Endodermal cell (in vitro differentiated cells): ENCODE measurements around the gene PDK4. TPM values are rescaled to one million over a fixed set of nuclear protein-coding genes. Genes with fewer than 3 reads are reported as not detected.

Experiments used
- DNase-seq: peaks from one replicate; pipeline ENCODE4 v3.0.0-alpha.2; 2017
- H3K27ac ChIP-seq: 2 replicates; pipeline ENCODE4 v1.5.1; 2013; ENCODE audit warnings: mild to moderate bottlenecking, low read depth, low read length, moderate library complexity
- H3K27me3 ChIP-seq: 2 replicates; pipeline ENCODE4 v1.6.1; 2013; ENCODE audit warnings: mild to moderate bottlenecking, low read length, moderate library complexity; ENCODE audit not compliant: insufficient read depth, control insufficient read depth, poor library complexity, severe bottlenecking
- H3K36me3 ChIP-seq: 2 replicates; pipeline ENCODE4 v1.7.0; 2013; ENCODE audit warnings: mild to moderate bottlenecking, low read length, moderate library complexity; ENCODE audit not compliant: control insufficient read depth, insufficient read depth
- H3K4me1 ChIP-seq: one replicate; pipeline ENCODE4 v1.7.0; 2013; ENCODE audit warnings: low read length; ENCODE audit not compliant: control insufficient read depth, insufficient read depth
- H3K4me3 ChIP-seq: 2 replicates; pipeline ENCODE4 v1.5.1; 2013; ENCODE audit warnings: mild to moderate bottlenecking, low read length, moderate library complexity
- H3K9ac ChIP-seq: 2 replicates; pipeline ENCODE4 v1.6.1; 2013; ENCODE audit warnings: mild to moderate bottlenecking, low read length, moderate library complexity; ENCODE audit not compliant: poor library complexity, severe bottlenecking; ENCODE audit errors: extremely low read depth
- H3K9me3 ChIP-seq: 2 replicates; pipeline ENCODE4 v1.6.1; 2013; ENCODE audit warnings: mild to moderate bottlenecking, low read length, moderate library complexity; ENCODE audit not compliant: control insufficient read depth
- H3K27ac Mint-ChIP-seq: 2 replicates; pipeline ENCODE4 v1.8.0; 2020; ENCODE audit warnings: mixed read lengths
- H3K27me3 Mint-ChIP-seq: 2 replicates; pipeline ENCODE4 v1.8.0; 2021; ENCODE audit warnings: mild to moderate bottlenecking, mixed read lengths; ENCODE audit not compliant: insufficient read depth
- H3K36me3 Mint-ChIP-seq: 2 replicates; pipeline ENCODE4 v1.8.0; 2020; ENCODE audit warnings: low read depth, mixed read lengths
- H3K4me1 Mint-ChIP-seq: 2 replicates; pipeline ENCODE4 v1.8.0; 2020; ENCODE audit warnings: mixed read lengths
- H3K4me3 Mint-ChIP-seq: 2 replicates; pipeline ENCODE4 v1.8.0; 2020; ENCODE audit warnings: mild to moderate bottlenecking, moderate library complexity, mixed read lengths
- H3K9me3 Mint-ChIP-seq: 2 replicates; pipeline ENCODE4 v1.8.0; 2020; ENCODE audit warnings: mild to moderate bottlenecking, mixed read lengths
- WGBS, 2 experiments: methylation state at CpG; one replicate each; pipeline versions ENCODE4 v1.1.5 to v1.1.7; 2013; ENCODE audit warnings: missing lambda C conversion rate in 2 of 2, mixed read lengths in 1 of 2; ENCODE audit not compliant: insufficient coverage in 1 of 2, insufficient read length in 1 of 2; 5-methylcytosine and 5-hydroxymethylcytosine counted together
- total RNA-seq, 2 donors: library from RNA; stranded (reverse); fragmentation: NEBNext Ultra II Directional in 1 of 2; extraction: Animal tissue kit (Norgen Biotek cat#: 25700) in 1 of 2; gene quantifications; 2 replicates in 1 of 2; 3 replicates in 1 of 2; pipeline ENCODE4 v1.2.1, GENCODE V29; 2021
- TF ChIP-seq, protein P1 (sequence below): fragments of 200-600 bp; sonication (generic); conservative IDR thresholded peaks from 2 replicates; pipeline ENCODE4 v1.5.0; 2021; ENCODE audit warnings: antibody characterized with exemption, mild to moderate bottlenecking

PDK4 gene
- total RNA-seq, 2 donors from 2014 or later, result 0.42 to 0.73 TPM

DNA sequence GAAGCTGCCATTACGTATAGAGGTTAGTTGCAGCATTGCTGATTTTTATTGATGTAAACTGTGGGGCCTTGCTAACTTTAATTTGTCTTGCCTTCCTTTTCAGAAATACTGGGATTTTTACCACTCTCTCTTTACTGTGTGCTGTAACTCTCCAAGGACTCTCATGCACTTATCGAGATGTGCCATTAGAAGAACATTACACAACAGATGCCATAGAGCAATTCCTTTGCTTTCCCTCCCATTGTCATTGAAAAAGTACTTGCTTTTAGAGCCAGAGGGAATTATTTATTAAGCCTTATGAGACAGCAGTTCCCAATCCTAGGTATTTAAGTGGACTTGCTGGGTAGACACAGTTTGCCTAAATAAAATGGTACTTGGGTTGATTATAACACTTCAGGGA is 58.8 kb downstream of the PDK4 start:
- DNase-seq, result no peak
- Mint-ChIP-seq H3K27me3 (peaks cover 21% of the 10 kb centered on the region), H3K36me3 (no peaks in the 10 kb centered on the region), H3K4me1 (peaks cover 11% of the 10 kb centered on the region), H3K4me3 (no peak overlapping the region), H3K27ac (no peak overlapping the region), H3K9me3 (no peaks in the 10 kb centered on the region)
- H3K27me3 ChIP-seq, result peaks cover 12% of the 10 kb centered on the region
- TF ChIP-seq, protein P1, sequence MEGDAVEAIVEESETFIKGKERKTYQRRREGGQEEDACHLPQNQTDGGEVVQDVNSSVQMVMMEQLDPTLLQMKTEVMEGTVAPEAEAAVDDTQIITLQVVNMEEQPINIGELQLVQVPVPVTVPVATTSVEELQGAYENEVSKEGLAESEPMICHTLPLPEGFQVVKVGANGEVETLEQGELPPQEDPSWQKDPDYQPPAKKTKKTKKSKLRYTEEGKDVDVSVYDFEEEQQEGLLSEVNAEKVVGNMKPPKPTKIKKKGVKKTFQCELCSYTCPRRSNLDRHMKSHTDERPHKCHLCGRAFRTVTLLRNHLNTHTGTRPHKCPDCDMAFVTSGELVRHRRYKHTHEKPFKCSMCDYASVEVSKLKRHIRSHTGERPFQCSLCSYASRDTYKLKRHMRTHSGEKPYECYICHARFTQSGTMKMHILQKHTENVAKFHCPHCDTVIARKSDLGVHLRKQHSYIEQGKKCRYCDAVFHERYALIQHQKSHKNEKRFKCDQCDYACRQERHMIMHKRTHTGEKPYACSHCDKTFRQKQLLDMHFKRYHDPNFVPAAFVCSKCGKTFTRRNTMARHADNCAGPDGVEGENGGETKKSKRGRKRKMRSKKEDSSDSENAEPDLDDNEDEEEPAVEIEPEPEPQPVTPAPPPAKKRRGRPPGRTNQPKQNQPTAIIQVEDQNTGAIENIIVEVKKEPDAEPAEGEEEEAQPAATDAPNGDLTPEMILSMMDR, result no peak
- H3K4me3 ChIP-seq, result no peak overlapping the region
- no peaks in the 10 kb centered on the region for H3K9me3 ChIP-seq
- peaks cover 5% of the 10 kb centered on the region for H3K4me1 ChIP-seq
- no peaks in the 10 kb centered on the region for H3K36me3 ChIP-seq
- H3K9ac ChIP-seq, result no peak overlapping the region
- WGBS, 2 experiments, result 96% methylated on average over 2 of the region's 2 CpGs; no CpG with 5 or more reads in 1 of the 2 experiments
- no peak overlapping the region for H3K27ac ChIP-seq

- Mint-ChIP-seq H3K9me3 (no peaks in the 10 kb centered on the region), H3K27ac (no peak overlapping the region), H3K27me3 (peaks cover 19% of the 10 kb centered on the region), H3K4me1 (peaks cover 11% of the 10 kb centered on the region), H3K4me3 (no peak overlapping the region), H3K36me3 (no peaks in the 10 kb centered on the region)
- TF ChIP-seq, protein P1, result no peak
- Histone ChIP-seq H3K27me3 (peaks cover 12% of the 10 kb centered on the region), H3K9me3 (no peaks in the 10 kb centered on the region), H3K27ac (no peak overlapping the region), H3K4me3 (no peak overlapping the region), H3K9ac (no peak overlapping the region), H3K36me3 (no peaks in the 10 kb centered on the region), H3K4me1 (peaks cover 5% of the 10 kb centered on the region)
- WGBS, 2 experiments, result 80 to 95% methylated on average over 1 to 2 of the region's 2 CpGs
- no peak for DNase-seq
Measured at GRCh38 chr7:95536656-95537311, 59.5 kb downstream of the PDK4 start.

DNA sequence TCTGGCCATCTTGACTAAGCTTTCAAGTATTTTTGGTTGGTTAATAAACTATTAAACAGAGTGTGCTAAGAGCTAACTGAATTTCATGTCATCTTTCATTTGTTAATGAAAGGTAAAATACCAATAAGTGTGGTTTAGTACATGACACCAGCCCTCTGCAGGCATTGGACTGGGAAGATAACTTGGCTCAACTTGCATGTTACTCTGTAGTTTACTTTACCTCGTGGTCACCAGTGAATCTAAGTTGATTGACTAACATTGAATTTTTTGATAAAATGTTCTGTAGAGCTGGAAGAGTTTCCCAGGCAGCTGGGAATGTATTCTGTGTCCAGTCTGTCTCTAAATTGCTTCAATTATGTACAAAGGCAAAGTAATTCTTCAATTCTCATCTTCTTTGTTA is 60.7 kb downstream of the PDK4 start:
- Mint-ChIP-seq H3K9me3 (no peaks in the 10 kb centered on the region), H3K4me3 (no peak overlapping the region), H3K27me3 (peaks cover 16% of the 10 kb centered on the region), H3K27ac (no peak overlapping the region), H3K4me1 (peaks cover 11% of the 10 kb centered on the region), H3K36me3 (no peaks in the 10 kb centered on the region)
- Histone ChIP-seq H3K27me3 (peaks cover 12% of the 10 kb centered on the region), H3K4me3 (no peak overlapping the region), H3K36me3 (no peaks in the 10 kb centered on the region), H3K27ac (no peak overlapping the region), H3K4me1 (peaks cover 5% of the 10 kb centered on the region), H3K9ac (no peak overlapping the region), H3K9me3 (no peaks in the 10 kb centered on the region)
- 63 to 67% methylated on average over 1 of the region's 1 CpG for WGBS, 2 experiments
- TF ChIP-seq, protein P1, result no peak
- DNase-seq, result no peak
